GM18511 (cell line): ENCODE data around the gene DNAH9.
"Not testable (repeated sequence)": the region's sequence is repeated elsewhere in the genome, so short reads cannot be mapped to it uniquely, and the experiment has no call there.

Experiments
- ATAC-seq: cut with Tn5 transposase; IDR thresholded peaks from one replicate; pipeline ENCODE4 v1.9.1; 2021; ENCODE audit warnings: mild to moderate bottlenecking, moderate library complexity; ENCODE audit not compliant: unreplicated experiment

DNAH9 gene

GRCh38 chr17:11949571-11949970, 351.3 kb downstream of the DNAH9 start:
- ATAC-seq = not testable (repeated sequence)

GRCh38 chr17:11950771-11951519, 352.7 kb downstream of the DNAH9 start:
- ATAC-seq = no peak

- no peak for ATAC-seq
These were observed 354.3 kb downstream of the DNAH9 start for GRCh38 chr17:11952610-11953009.

- no peak for ATAC-seq
These were observed 355.7 kb downstream of the DNAH9 start for GRCh38 chr17:11953924-11954323.

- ATAC-seq = no peak
These were observed 356.7 kb downstream of the DNAH9 start for GRCh38 chr17:11954936-11955335.

- no peak for ATAC-seq
These were observed 371.3 kb downstream of the DNAH9 start for GRCh38 chr17:11969565-11969964.

GRCh38 chr17:11972741-11973140, 374.5 kb downstream of the DNAH9 start:
- not testable (repeated sequence) for ATAC-seq

GRCh38 chr17:11979795-11980194, 381.5 kb downstream of the DNAH9 start:
- ATAC-seq = no peak

GRCh38 chr17:11980813-11981212, 382.5 kb downstream of the DNAH9 start:
- ATAC-seq = no peak

DNA sequence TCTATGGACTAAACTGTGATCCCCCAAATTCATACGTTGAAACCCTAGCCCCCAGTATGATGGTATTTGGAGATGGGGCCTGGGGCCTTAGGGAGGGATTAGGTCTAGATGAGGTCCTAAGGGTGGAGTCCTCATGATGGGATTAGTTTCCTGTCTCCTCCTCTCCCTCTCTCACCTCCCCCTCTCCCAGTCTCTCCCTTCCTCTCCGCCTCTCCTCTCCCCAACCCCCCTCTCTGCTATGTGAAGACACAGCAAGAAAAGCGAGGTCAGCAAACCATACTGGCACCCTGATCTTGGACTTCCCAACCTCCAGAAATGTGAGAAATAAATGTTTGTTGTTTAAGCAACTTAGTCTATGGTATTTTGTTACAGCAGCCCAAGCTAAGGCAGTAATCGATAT, 383.6 kb downstream of the DNAH9 start:
- ATAC-seq = no peak

GRCh38 chr17:11986179-11986941, 388.1 kb downstream of the DNAH9 start:
- no peak for ATAC-seq

- no peak for ATAC-seq
These were observed 388.7 kb downstream of the DNAH9 start for GRCh38 chr17:11986942-11987329.

DNA sequence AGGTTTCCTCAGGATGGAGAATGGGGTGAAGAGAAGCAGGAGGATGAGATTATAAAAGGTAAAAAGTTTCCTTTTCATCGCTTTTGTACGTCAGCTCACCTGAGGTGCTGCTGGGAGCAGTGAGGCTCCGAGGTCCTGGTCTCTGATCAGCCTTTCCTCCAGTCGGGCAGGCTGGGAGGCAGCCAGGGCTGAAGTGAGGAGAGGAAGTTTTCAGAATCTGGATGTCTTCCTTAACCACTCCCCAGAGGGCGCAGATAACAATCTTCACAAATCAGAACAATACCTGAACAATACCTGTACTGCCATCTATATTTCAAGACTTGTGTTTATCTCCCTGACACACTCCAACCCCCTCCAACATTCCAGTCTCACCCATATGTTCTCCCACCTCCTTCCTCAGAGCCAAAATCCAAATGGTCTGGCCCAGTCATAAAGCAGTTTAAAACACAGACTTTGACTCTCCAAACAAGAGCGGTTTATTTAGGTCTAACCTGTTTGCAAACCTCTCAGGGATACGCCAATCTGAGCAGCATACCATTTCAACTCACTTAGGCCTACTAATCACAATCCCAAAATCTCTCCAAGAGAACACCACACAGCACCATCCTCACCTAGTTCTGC, 392.2 kb downstream of the DNAH9 start:
- ATAC-seq = no peak

GRCh38 chr17:11991461-11991860, 393.2 kb downstream of the DNAH9 start:
- no peak for ATAC-seq

DNA sequence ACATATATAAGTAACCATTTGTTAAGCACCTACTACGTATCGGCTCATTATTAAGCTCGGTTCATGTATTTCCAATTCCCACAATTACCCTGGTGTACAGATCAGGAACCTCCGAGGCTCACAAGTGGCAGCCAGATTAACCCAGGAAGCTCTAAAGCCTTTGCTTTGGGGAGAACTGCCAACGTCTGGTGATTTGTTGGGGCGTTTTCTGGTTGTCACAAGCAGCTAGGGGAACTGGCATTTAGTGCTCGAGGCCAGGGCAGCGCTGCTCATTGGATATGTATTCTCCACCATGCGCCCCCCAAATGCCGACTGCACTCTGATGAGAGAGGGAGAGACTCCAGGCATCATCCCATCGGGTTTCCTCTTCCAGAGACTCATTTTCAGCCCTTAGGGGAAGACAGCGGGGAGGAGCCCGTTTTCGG, 398.5 kb downstream of the DNAH9 start:
- ATAC-seq = peak; percentile 54

- peak; percentile 97 for ATAC-seq
These were observed 399.1 kb downstream of the DNAH9 start, which contains the start of gene ZNF18 for GRCh38 chr17:11997147-11997971. Gene ZNF18 (minus strand): TSS chr17:11997475. CDS start chr17:11992829, 4,646 bp downstream.

- ATAC-seq = no peak
These were observed 399.6 kb downstream of the DNAH9 start for GRCh38 chr17:11997972-11998233.

DNA sequence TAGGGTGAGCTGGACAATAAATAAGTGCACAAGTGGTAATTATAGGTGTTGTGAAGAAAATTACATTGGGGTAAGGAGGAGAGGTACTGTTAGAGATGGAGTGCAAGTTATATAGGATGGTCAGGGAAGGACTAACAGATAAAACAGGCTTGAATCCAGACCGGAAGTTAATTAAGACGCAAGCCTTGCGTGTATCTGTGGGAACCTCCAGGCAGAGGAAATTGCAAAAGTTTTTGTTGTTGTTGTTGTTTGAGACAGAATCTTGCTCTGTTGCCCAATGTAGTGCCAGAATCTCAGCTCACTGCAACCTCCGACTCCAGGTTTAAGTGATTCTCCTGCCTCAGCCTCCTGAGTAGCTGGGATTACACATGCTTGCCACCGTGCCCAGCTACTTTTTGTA, 401.4 kb downstream of the DNAH9 start:
- no peak for ATAC-seq

DNA sequence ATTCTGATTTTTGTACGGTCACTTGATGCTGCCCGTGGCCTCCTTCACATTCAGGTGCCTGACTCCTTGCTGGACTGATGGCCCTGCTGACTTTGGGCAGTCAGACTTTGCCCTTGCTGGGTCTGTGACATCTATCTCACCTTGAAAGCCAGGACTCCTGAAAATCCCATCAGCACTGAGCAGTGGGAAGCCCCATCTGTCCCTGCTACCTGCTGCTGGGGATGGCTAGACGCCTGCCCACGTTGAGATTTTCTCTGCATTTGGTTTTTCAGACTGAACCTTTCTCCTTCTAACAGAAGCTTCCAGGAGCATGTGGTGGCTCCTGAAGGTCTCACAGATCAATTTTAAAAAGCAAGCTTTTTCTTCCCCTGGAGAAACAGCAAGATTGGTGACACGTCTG, 409.2 kb downstream of the DNAH9 start:
- no peak for ATAC-seq
